ENCODE measurements around the gene PTPRCAP. TPM values are rescaled to one million over a fixed set of nuclear protein-coding genes. Genes with fewer than 3 reads are reported as not detected.

PTPRCAP gene
- total RNA-seq, 1 experiment from 2014 or later = 1.7 TPM

DNA sequence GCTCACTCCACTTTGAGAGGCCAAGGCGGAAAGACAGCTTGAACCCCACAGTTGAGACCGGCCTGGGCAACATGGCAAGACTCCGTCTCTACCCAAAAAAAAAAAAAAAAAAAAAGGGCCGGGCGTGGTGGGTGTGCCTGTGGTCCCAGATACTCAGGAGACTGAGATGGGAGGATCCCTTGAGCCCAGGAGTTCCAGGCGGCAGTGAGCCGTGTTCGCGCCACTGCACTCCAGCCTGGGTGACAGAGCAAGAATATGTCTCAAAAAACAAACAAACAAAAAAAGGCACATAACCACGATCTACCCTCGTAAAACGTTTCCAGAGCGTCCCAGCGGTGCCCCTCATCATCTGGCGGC lies 46.6 kb downstream of the PTPRCAP start:
- H3K79me2 ChIP-seq (ENCODE audit: insufficient read depth, low read length) = no peaks in the 10 kb centered on the region
- H3K27me3 ChIP-seq (ENCODE audit: insufficient read depth, low read length) = no peaks in the 10 kb centered on the region
- H3K23ac ChIP-seq (ENCODE audit: insufficient read length, low read depth, low read length) = no peak overlapping the region
- no peaks in the 10 kb centered on the region for H3K79me1 ChIP-seq (ENCODE audit: insufficient read depth, low read depth, low read length, poor library complexity, severe bottlenecking)
- H2BK5ac ChIP-seq (ENCODE audit: insufficient read length, low read length) = no peak overlapping the region
- H3K27ac ChIP-seq (ENCODE audit: insufficient read length, low read depth, low read length) = no peak overlapping the region
- H3T11ph ChIP-seq (ENCODE audit: low read length) = no peak overlapping the region
- no peak overlapping the region for H2BK15ac ChIP-seq (ENCODE audit: low read depth, low read length)
- Mint-ChIP-seq H3K4me1 (peaks cover 21 to 30% of the 10 kb centered on the region in 2 experiments), H3K9me3 (no peaks in the 10 kb centered on the region; a peak in 1 of 5 replicates), H3K27me3 (ENCODE audit: low read depth) (peaks cover 1% of the 10 kb centered on the region; the same call in 1 of the 2 replicates), H3K27ac (peak overlapping the region; percentile 4 to 97 (median 41); a peak in 5 of 7 replicates), H3K4me3 (peak overlapping the region; percentile 71 to 92), H3K36me3 (ENCODE audit: insufficient read depth in 1 of 3, low read depth in 3 of 3) (peaks cover 7 to 18% (median 12%) of the 10 kb centered on the region in 3 experiments)
- H3K9ac ChIP-seq (ENCODE audit: extremely low read depth, insufficient read length, low read length) = peak overlapping the region; percentile 53
- no peaks in the 10 kb centered on the region for H3K9me3 ChIP-seq (ENCODE audit: control insufficient read depth, low read depth, low read length)
- H4K5ac ChIP-seq (ENCODE audit: insufficient read length, low read depth, low read length) = no peak overlapping the region
- H2BK12ac ChIP-seq (ENCODE audit: insufficient read length, low read depth, low read length) = no peak overlapping the region
- no peak overlapping the region for H4K91ac ChIP-seq (ENCODE audit: insufficient read length, low read depth, low read length)
- no peak overlapping the region for H2BK20ac ChIP-seq (ENCODE audit: low read depth, low read length, poor library complexity, severe bottlenecking)
- no peak overlapping the region for H3K4ac ChIP-seq (ENCODE audit: low read depth, low read length)
- no peak overlapping the region for H2AFZ ChIP-seq (ENCODE audit: low read length)
- no peaks in the 10 kb centered on the region for H4K20me1 ChIP-seq (ENCODE audit: control insufficient read depth, insufficient read depth, insufficient read length)
- no peak overlapping the region for H2AK5ac ChIP-seq (ENCODE audit: insufficient read length, low read length)
- DNase-seq = no peak
- WGBS (ENCODE audit: extremely low coverage, insufficient read length, low lambda C conversion rate) = no CpG with 5 or more reads among the region's 15 CpGs
- H3K14ac ChIP-seq (ENCODE audit: insufficient read depth, low read length) = no peak overlapping the region
- peaks cover 13% of the 10 kb centered on the region for H3K23me2 ChIP-seq (ENCODE audit: insufficient read length, low read depth, low read length, poor library complexity, severe bottlenecking)
- TF ChIP-seq, protein P1, sequence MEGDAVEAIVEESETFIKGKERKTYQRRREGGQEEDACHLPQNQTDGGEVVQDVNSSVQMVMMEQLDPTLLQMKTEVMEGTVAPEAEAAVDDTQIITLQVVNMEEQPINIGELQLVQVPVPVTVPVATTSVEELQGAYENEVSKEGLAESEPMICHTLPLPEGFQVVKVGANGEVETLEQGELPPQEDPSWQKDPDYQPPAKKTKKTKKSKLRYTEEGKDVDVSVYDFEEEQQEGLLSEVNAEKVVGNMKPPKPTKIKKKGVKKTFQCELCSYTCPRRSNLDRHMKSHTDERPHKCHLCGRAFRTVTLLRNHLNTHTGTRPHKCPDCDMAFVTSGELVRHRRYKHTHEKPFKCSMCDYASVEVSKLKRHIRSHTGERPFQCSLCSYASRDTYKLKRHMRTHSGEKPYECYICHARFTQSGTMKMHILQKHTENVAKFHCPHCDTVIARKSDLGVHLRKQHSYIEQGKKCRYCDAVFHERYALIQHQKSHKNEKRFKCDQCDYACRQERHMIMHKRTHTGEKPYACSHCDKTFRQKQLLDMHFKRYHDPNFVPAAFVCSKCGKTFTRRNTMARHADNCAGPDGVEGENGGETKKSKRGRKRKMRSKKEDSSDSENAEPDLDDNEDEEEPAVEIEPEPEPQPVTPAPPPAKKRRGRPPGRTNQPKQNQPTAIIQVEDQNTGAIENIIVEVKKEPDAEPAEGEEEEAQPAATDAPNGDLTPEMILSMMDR (conservative IDR thresholded peaks at IDR 0.05) = no peak
- peak overlapping the region; percentile 88 for H3K4me2 ChIP-seq (ENCODE audit: insufficient read depth, insufficient read length, low read length)
- no peak overlapping the region for H3K56ac ChIP-seq (ENCODE audit: insufficient read length, low read depth, low read length)
- H3K18ac ChIP-seq (ENCODE audit: insufficient read length, low read depth, low read length) = no peak overlapping the region
- H4K8ac ChIP-seq (replicated peaks; ENCODE audit: insufficient read length, low read depth, low read length) = no peak overlapping the region
- no peaks in the 10 kb centered on the region; the same call in 1 of the 2 replicates for H3K4me1 ChIP-seq (ENCODE audit: insufficient read depth, low read length)
- no peak overlapping the region for H2BK120ac ChIP-seq (ENCODE audit: low read depth, low read length, poor library complexity, severe bottlenecking)
